ENCODE data around the gene KRTAP10-11.
"Not testable (repeated sequence)": the region's sequence is repeated elsewhere in the genome, so short reads cannot be mapped to it uniquely, and the experiment has no call there.

DNA sequence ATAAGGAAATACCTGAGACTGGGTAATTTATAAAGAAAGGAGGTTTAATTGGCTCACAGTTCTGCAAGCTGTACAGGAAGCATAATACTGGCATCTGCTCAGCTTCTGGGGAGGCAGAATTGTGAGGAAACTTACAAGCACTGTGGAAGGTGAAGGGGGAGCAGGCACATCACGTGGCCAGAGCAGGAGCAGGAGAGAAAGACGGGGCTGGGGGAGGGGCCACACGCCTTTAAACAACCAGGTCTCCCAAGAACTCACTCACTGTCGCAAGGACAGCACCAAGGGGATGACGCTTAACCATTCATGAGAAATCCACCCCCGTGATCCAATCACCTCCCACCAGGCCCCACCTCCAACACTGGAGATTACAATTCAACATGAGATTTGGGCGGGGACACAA lies 15.4 kb downstream of the KRTAP10-11 start:
- TF ChIP-seq EZH2 (IDR thresholded peaks at IDR 0.05); FOXP2 (optimal IDR thresholded peaks at IDR 0.05; ENCODE audit: control extremely low read depth, extremely low read length, insufficient read depth); POLR2AphosphoS5 (IDR thresholded peaks at IDR 0.05; ENCODE audit: borderline replicate concordance, low read depth, low read length): not testable (repeated sequence)
